NCI-H2171 (cell line): Measurements from ENCODE around the gene MRPL23.

Experiments used
- DNase-seq: peaks from one replicate; lab custom pipeline; 2025; lab: John Stamatoyannopoulos, UW

MRPL23 gene

DNA sequence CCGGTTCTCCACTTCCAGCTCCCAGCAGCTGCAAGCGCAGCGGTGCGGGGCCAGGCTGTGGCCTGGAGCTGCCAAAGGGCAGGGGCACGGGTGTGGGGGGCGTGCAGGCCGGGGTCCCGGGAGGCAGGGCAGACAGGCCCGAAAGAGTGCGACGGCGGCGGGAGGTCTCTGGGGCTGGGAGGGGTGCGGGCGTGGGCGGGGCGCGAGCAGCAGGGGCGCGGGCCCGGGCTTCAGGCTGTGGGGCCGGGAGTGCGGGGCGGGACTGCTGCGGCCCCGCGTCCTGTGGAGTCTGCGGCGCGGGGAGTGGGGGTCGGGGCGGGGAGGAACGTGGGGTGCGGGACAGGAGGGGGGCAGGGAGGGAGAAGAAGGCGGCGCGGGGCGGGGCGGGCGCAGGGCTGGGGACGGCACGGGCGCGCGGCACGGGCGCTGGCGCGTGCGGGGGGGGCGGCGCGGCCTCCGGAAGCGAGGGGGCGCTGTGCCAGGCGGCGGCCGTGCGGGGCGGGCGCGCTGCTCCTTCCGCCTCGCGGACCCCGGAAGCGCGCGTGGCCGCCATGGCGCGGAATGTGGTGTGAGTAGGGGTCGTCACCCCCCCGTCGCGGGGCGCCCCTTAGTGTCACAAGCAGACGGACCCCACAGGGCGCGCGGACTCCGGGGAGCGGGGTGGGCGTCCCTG lies at the start of gene MRPL23:
MRPL23 (plus strand) TSS at position 521 of the 673 bp plus-strand sequence; CDS start at position 552, 31 bp downstream.
- DNase-seq, result no peak

DNA sequence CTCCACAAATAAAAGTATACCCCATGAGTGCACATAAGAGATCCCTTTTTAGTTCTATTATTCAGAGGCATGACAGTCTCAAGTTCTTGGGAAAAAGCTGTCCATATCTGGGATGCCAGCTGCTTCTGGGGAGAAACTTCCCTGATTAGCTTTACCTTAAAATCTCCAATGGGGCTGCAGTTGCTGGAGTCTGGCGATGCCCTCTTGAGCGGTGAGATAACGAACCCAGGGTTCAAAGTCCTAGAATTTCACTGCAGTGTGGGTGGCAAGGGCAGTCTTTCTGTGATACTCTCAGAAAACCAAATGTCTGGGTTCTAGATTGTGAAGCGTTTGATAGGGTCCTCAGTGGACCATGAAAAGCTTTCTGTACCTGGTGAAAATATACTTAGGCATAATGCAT lies 48.0 kb upstream of the MRPL23 start:
- DNase-seq, result no peak

DNA sequence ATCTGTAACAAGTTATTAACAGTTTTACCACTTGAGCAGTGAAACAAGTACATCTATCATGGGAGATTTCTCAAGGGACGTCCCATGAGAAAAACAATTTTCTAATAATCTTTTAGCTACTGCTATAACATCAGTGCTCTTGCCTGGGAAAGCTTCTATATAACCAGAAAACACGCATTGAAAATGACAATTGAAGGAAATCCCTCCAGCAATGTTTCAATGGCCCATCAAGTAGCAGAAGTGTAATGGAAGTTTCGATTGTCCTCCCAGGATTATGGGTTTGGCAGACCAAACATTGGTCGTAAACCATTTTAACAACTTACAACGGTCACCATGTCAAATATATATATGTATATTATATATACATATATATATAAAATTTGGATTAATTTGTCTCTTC lies 47.4 kb upstream of the MRPL23 start:
- DNase-seq, result no peak

DNA sequence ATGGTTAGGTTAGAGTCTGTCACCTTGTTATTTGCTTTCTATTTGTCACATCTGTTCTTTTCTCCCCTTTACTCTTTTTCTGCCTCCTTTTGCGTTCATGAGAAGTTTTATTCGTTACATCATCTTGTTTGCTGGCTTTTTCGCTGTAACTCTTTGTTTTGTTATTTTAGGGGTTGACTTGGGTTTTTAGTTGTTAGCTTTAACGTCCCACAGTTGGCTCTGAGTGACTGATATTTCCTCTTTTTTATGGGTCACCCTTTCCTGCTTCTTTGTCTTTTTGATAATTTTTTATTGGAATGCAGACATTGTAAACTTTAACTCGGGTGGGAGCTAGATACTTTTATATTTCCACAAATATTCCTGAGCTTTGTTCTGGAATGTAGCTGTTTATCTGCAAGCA lies 41.0 kb upstream of the MRPL23 start:
- DNase-seq, result no peak

DNA sequence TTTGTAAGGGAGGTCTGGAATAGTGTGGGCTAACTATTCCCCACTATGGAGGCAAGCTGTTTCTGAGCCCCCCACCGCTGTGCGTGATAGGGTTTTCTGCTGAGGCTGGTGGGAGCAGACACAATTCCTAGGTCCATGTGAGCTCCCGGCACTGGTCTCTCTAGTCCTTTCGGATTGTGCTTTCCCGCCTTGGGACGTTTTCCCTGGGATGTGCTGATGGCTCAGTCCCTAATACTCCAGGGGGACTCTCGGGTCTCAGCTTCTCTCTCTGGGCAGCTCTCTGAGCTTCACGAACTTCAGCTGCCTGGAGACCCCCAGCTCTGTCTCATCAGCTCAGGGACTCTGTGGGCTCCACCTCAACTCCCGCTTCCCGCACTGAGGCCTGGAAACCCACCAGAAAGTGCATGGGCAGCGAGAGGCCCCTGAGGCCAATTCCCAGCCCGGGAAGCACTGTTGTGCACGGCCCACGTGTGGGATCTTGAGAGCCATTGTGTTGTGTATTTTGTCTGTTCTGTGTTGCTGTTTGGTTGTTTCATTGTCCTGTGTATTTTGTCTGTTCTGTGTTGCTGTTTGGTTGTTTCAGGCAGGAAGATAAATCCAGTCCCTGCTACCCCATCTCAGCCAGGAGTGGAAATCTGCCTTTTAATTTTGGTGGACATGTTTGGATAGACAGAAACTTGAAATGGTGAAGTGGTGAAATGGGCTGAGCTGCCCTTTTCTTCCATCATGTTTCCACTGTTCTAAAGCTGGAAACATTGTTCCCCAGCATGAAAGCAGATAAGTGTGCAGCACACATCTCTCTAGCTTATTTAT lies 40.3 kb upstream of the MRPL23 start:
- DNase-seq, result no peak

DNA sequence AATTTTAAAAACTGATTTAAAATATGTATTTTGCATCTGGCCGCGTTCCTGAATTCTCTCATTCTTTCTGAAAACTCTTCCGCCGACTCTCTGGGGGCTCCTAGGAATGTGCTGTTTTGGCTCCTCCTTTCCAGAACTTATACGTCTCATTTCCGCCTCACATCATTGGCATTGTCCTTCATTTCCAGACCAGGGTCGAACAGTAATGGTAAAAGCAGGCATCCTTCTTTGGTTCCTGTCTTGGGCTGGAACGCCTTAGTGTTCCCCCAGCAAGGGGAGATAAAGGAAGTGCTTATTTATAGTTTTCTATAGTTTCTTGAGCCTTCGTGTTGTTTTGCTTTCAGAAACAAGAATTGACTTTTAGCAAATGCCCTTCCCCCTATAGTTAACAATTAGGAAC lies 38.5 kb upstream of the MRPL23 start:
- DNase-seq, result no peak

DNA sequence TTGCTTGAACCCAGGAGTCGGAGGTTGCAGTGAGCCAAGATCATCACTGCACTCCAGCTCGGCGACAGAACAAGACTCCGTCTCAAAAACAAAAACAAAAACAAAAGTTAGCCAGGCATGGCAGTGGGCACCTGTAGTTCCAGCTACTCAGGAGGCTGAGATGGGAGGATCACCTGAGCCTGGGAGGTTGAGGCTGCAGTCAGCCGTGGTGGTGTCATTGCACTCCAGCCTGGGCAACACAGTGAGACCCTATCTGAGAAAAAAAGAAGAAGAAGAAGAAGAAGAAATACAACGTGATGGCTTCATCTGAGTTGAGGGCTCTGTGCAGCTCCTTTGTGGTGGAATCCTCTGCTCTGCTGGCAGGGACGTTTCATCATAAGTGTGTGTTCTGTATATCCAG lies 37.6 kb upstream of the MRPL23 start:
- no peak for DNase-seq

DNA sequence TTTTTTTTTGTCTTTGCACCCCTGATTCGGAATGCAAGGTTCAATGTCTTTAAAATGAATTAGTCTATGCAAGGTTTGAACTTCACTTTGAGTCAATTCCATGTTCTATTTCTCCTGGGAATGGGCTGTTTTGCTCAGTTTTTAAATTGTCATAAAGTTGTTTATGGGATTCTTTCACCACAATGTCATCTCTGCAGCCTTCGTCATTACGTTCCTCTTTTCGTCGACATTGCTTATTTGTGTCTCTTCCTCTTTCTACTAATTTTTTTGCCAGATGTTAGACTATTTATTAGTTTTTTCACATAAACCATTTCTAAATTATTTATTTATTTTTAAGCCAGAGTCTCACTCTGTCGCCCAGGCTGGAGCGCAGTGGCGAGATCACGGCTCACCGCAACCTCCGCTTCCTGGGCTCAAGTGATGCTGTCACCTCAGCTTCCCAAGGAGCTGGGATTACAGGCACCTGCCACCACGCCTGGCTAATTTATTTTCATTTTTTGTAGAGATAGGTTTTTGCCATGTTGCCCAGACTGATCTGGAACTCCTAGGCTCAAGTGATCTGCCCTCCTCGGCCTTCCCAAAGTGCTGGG lies 34.7 kb upstream of the MRPL23 start:
- no peak for DNase-seq

DNA sequence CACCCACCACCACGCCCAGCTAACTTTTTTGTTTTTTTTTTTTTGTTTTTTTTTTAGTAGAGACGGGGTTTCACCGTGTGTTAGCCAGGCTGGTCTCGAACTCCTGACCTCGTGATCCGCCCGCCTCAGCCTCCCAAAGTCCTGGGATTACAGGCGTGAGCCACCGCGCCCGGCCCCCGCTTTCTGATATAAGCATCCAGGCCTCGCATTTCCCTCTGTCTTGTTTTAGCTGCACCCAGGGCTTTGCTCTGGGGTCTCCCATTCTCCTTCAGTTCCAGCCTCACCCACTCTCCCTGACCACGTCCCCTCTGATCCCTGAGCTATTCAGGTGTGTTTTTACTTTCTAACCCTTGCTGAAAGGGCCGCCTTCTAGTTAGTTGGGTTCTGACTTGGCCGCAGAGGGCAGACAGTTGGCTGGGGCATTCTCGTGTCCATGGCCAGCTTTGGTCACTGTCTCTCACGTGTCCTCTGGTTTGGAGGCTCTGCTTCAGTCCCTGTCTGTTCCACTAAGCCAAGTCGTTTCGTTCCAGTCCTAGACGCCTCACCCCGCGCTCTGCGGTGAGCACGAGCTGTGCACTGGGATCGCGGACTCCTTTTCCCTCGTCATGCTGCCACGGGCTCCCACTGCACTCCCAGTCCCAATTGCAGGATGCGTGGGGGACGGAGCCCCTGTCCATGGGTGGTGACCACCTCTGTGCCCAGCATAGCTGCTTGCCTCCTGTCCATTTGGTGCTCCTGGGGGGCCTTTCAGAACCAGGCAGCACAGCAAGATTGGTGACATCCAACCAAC lies 33.7 kb upstream of the MRPL23 start:
- DNase-seq, result no peak

DNA sequence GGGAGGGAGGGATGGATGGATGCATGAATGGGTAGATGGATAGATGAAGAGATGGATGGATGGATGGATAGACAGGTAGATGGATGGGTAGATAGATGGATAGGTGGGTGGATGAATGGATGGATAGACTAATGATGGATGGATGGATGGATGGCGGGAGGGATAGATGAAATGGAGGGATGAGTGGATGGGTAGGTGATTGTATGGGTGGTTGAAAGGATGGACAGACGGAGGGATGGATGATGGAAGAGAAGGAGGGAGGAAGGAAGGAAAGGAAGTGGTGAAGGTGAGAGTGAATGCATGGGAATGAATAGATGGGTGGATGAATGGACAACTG lies 31.4 kb upstream of the MRPL23 start:
- DNase-seq, result no peak

DNA sequence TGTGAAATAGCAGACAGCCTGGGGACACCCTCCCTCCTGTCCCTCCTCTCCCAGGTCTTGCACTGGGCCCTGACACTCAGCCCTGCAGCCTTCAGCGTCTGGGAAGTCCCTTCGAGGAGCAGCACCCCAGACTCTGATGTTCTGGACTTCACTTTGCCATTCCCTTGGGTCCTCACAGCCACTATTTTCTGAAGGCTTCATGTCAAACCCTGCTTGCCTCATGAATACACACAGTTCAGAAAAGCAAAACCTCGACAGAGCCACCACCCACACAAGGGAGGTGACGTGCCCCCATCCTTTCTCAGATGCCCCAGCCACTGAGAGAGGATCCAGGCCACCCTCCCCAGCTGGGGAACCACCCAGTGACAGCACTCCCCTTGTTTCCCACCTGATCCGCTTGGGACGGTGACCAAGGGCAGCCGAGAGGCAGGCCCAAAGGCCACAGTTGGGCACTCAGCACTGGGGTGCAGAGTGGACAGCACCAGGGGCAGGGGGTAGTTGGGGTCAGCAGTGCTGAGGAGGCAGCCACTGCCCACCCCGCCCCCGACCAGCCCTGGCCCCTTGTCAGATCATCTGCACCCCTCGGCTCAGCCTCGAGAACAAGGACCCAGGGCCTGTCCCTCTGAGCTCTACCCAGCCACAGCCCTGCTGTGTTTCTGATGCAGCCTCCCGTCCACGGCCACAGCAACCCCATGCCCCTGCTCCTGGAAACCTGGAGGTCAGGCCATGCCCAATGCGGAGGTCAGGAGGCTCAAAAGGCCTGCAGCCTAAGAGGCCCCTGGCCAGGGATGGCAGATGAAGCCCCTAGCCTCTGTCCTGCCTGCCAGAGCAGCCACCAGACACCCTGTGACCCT lies 30.8 kb upstream of the MRPL23 start:
- no peak for DNase-seq

DNA sequence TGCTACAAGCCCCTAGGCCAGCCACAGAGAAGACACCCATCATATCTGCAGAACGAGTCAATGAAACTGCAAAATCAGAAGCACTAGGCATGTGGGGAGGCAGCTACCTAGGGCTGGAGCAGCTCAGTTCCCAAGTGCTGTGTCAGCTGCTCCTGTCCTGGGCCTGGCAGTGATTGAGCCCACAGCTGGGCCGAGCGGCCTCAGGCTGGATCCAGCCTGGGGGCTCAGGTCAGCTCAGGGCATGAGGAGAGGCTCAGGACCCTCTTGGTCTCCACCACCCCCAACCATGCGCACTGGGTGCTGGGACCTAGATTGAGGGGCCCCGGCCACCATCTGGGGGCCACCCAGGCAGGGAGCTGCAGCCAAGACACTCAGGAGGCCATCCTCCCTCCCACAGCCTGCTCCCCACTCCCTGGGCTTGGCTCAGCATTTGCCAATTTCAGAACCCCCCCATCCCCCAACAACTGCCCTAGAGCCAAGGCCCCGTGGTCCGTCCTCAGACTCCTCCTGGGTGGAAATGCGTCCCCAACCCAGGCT lies 30.1 kb upstream of the MRPL23 start:
- DNase-seq, result no peak

DNA sequence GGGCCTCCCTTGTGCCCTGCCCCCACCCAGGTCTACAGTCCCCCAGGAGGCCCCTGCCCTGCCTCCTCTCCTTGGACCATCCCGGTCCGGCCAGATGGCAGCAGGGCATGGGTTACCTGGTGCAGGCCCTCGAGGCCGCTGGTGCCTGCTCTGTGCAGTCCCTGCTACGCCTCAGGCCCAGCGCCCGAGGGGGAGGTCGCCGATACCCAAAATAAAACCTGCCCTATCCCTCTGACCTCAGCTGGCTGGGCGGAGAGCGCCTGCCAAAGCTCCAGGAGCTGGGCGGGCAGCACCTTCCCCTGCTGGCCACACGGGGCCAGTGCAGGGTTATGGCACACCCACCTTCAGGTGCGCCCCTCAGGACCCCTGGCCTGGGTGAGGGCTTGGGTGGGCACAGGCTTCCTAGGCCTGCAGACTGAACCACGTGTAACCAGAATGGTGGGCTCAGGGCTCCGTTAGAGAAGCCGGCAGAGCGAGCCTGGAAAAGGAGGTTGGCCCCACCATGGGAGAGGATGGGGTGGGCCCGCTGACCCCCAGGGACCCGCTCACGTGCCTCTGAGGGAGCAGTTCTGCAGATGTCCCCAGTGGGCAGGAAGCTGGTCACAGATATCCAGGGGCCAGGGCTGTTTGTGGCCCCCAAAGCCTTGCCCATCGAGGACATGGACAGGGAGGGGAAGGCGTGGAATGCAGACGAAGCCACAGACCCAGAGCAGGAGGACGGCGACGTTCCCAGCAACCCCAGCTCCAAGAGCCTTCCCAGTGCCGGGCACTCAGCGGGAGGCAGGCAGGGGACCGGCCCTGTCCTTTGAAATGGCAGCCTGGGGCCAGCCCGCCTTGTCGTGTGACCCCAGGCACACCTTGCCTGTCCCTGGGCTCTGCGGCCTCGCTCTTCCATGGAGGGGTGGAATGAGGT lies 29.4 kb upstream of the MRPL23 start:
- DNase-seq, result no peak

DNA sequence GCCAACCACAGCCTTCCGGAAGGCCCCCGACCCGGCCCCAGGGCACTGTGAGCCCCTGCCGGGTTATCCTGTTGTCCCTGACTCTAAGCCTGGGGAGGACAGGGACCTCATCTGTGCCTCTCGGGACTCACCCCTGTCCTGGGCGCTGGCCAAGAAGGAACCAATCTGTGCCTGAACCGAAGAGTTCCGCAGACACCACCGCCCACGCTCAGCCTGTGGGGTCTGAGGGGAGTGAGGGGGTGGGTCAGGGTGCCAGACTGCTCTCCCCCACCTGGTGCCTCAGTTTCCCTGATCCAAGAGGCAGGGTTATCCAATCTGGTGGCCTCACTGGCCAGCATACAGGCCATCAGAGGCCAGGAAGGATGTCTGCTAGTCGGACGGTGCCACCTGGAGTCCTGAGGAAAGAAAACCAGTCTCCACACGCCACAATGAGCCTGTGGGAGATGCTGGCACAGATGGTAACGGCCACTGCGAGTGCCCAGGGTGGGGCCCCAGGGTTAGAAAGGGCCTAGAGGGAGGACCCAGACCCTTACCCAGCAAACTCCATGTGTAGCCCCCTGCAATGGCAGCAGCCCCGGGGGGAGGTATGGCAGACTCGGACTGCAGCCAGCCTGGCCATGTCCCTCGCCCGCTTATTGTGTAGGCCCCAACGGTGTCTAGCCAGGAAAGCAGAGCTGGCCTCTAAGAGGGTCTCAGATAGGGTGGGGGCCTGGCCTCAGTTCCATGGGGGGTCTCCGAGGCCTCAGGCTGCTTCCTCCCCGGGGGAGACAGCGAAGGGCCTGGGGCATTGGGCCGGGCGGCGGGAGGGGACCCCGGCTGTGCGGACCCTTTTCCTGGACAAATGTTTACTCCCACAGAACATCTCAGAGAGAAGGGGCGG lies 28.5 kb upstream of the MRPL23 start:
- DNase-seq, result no peak

DNA sequence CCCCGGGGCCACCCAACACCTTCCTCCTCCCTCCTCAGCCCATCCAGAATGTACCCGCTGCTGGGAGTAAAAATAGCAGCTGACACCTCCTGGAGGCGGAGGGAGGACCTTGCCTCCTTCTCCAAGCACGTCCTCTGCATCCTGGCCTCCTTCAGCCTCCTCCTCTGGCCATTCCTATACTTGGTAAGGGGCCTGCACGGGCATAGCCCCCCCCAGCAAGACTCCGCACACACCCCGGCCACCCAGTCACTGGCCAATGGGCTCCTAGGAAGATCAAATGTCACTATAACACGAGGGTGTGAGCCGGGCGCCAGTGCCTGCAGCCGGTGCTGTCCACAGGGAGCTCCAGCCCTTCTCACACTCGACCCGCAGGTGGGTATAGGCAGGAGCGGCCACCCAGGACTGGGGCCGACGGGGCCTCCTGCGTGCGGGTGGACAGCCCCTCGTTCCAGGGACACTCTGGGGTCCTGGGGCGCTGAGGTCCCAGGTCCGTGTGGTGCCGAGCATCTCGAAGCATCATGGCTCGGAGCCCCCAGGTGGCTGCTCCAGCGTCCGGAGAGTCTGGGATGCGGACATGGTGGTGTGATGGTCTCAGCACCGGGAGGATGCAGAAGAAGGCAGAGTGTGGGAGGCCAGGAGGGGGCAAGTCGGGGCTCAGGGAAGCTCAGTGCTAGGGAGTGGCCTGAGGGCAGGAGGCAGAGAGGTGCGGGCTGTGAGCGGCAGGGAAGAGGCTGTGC lies 27.6 kb upstream of the MRPL23 start, which contains the start of gene TNNT3:
TNNT3 (plus strand) TSS at position 313 of the 737 bp plus-strand sequence. CDS start 3,172 bp downstream, outside the sequence.
- DNase-seq, result no peak

DNA sequence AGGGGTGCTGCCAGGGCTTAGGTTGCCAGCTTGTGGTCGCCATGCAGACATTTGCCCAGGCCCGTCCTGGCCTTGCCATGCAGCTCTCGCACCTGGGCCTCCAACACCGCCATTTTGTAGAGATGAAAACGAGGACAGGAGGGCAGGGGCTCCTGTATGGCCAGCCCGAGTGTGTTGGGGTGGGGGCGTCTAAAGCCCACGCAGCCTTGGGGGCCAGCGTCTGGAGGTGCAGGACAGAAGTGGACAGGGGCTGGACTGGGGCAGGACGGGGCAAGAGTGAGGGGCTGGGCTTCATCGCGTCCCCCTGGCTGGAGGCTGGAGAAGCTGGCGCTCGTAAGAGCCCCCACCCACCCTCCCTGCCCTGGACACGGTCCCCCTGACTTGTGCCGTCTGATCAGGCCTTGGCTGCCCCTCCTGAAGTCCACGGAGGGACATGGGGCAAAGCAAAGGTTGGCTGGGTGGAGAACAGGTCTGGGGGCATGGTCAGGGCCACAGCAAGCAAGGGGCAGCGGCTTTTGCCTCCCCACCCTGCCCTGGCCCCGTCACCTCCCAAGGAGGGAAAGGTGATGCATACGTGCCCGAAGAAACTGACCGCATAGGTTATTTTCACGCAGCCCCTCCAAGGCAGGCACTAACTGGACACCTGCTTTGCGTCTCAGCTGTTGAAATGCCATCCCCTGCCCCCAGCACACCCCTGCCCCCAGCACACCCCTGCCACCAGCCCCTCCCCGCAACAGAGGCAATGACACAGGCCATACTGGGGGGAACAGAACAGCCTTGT lies 26.8 kb upstream of the MRPL23 start:
- DNase-seq, result no peak

DNA sequence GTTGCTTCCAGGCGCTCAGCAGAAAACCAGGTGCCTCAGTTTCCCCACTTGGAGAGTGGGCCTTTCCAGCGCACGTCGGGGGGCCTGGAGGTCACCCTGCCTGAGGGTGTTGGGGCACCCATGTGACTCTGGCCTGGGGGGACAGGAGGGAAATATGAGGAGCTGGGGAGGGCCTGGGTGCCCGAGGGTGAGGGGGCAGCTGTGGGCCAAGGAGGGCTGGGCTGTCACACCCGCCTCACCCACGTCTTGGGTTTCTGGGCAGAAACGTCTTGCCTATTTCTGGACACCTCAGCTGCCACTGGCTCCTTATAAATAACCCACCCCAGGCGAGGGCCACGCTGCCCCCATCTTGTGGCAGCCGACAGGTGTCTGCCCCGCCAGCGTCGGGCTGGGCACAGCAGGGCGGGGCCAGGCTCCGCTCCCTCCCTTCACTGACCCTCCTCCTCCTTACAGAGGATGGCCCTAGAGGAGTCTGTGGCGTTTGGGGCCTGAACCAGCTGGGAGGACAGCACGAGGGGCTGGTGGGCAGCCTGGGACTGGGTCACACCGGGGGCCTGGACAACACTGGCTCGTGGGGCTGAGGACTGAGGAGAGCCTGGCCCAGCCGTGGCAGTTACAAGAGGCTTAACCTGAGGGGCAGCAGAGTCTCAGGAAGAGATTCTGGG lies 26.1 kb upstream of the MRPL23 start:
- no peak for DNase-seq
